ENCODE data around the gene SMIM20.

Gene SMIM20

DNA sequence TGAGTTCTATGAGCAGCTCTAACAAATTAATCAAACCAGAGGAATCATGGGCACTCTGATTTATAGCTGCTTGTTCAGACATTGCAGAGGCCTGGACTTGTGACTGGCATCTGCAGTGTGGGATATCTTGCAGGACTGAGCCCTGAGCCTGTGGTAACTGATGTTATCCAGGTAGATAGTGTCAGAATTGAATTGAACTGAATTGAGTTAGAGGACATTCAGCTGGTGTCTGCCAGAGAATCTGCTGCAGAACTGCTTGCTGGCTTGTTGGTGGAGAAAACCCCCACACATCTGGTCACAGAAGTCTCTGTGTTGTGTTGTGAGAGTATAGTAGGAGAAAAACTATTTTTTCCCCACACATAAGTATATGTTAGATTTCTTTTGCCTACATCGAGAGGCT, 42.2 kb downstream of the SMIM20 start:
- Mint-ChIP-seq H3K27ac (peak overlapping the region in 1 of 3 experiments; percentile 44), H3K27me3 (ENCODE audit: low read depth) (peaks cover 11% of the 10 kb centered on the region), H3K9me3 (no peaks in the 10 kb centered on the region), H3K36me3 (ENCODE audit: low read depth) (no peaks in the 10 kb centered on the region), H3K4me1 (peaks cover 36% of the 10 kb centered on the region), H3K4me3 (no peak overlapping the region)
- TF ChIP-seq, protein P1, sequence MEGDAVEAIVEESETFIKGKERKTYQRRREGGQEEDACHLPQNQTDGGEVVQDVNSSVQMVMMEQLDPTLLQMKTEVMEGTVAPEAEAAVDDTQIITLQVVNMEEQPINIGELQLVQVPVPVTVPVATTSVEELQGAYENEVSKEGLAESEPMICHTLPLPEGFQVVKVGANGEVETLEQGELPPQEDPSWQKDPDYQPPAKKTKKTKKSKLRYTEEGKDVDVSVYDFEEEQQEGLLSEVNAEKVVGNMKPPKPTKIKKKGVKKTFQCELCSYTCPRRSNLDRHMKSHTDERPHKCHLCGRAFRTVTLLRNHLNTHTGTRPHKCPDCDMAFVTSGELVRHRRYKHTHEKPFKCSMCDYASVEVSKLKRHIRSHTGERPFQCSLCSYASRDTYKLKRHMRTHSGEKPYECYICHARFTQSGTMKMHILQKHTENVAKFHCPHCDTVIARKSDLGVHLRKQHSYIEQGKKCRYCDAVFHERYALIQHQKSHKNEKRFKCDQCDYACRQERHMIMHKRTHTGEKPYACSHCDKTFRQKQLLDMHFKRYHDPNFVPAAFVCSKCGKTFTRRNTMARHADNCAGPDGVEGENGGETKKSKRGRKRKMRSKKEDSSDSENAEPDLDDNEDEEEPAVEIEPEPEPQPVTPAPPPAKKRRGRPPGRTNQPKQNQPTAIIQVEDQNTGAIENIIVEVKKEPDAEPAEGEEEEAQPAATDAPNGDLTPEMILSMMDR (IDR thresholded peaks at IDR 0.05; ENCODE audit: unreplicated experiment in 3 of 3) = no peak

DNA sequence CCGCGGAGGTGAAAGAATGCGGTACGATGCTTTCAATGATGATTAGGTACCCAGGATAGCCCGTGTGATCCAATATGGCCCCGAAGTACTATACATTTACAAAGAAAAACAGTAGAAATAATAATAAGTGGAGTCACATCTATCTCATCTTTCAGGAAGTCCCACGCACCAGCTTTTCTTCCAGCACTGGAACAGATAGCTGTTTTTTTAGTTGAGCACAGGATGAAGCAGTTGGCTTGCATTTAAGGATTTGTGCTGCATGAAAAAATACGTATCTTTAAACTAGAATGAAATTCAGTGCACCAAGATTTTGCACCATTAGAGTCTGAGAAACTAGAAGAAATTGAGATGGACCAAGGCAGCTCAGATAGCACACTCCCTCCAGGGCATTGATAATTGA, 44.1 kb downstream of the SMIM20 start:
- Mint-ChIP-seq H3K4me1 (peaks cover 26% of the 10 kb centered on the region), H3K27me3 (ENCODE audit: low read depth) (peaks cover 11% of the 10 kb centered on the region), H3K9me3 (no peaks in the 10 kb centered on the region), H3K36me3 (ENCODE audit: low read depth) (no peaks in the 10 kb centered on the region), H3K27ac (no peak overlapping the region), H3K4me3 (no peak overlapping the region)
- TF ChIP-seq, protein P1 (IDR thresholded peaks at IDR 0.05; ENCODE audit: unreplicated experiment in 3 of 3) = no peak

DNA sequence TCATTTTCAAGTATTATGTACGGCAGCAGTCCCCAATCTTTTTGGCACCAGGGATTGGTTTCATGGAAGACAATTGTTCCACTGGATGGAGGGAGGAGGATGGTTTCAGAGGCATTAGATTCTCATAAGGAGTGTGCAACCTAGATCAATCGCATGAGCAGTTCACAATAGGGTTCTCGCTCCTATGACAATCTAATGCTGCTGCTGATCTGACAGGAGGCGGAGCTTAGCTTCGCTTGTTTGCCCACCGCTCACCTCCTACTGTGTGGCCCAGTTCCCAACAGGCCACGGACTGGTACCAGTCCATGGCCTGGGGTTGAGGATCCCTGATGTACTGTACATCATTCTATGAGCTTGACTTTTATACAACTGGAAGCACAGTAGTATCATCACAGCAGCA, 48.4 kb downstream of the SMIM20 start:
- H3K36me3 Mint-ChIP-seq (ENCODE audit: low read depth) = no peaks in the 10 kb centered on the region
- H3K4me3 Mint-ChIP-seq = no peak overlapping the region
- H3K27ac Mint-ChIP-seq = no peak overlapping the region
- H3K27me3 Mint-ChIP-seq (ENCODE audit: low read depth) = peaks cover 4% of the 10 kb centered on the region
- TF ChIP-seq, protein P1 (IDR thresholded peaks at IDR 0.05; ENCODE audit: unreplicated experiment in 3 of 3) = no peak
- peaks cover 3% of the 10 kb centered on the region for H3K9me3 Mint-ChIP-seq
- H3K4me1 Mint-ChIP-seq = peaks cover 14% of the 10 kb centered on the region

DNA sequence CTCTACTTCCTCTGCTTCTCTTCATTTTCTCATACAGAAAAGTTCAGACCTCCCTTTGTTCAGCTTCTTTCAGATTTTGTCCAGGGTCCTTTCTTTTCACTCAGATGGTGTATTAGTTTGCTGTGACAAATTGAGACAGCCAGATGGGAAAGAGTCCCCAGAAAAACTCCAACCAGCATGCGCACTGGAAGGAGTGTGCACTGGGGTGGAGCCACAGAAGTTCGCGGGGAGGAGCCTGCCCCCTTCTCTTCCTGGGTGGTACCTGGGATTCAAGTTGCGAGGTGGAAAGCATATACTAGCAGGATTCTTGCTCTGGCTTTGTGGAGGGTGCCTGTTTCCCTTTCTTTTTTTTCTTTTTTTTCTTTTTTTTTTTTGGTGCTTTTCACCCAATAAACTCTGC, 51.6 kb downstream of the SMIM20 start:
- Mint-ChIP-seq H3K36me3 (ENCODE audit: low read depth) (no peaks in the 10 kb centered on the region), H3K4me3 (no peak overlapping the region), H3K9me3 (peaks cover 3% of the 10 kb centered on the region), H3K27me3 (ENCODE audit: low read depth) (no peaks in the 10 kb centered on the region), H3K27ac (peak overlapping the region; percentile 9 to 83 (median 81)), H3K4me1 (peaks cover 22% of the 10 kb centered on the region)
- TF ChIP-seq, protein P1 (IDR thresholded peaks at IDR 0.05; ENCODE audit: unreplicated experiment in 3 of 3) = no peak

DNA sequence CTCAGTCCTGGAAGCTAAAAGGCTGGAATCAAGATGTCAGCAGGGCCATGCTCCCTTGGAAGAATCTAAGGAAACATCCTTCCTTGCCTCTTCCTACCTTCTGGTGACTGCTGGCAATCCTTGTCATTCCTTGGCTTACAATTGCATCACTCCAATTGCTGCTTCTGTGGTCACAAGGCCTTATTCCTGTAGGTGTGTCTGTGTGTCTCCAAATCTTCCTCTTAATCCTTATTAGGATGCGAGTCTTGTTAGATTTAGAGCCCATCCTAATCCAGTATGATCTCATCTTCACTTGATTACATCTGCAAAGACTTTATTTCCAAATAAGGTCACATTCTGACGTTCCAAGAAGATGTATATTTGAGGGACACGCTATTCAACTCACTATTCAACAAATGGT, 52.2 kb downstream of the SMIM20 start:
- TF ChIP-seq, protein P1 (IDR thresholded peaks at IDR 0.05; ENCODE audit: unreplicated experiment in 3 of 3) = no peak
- peaks cover 3% of the 10 kb centered on the region for H3K9me3 Mint-ChIP-seq

DNA sequence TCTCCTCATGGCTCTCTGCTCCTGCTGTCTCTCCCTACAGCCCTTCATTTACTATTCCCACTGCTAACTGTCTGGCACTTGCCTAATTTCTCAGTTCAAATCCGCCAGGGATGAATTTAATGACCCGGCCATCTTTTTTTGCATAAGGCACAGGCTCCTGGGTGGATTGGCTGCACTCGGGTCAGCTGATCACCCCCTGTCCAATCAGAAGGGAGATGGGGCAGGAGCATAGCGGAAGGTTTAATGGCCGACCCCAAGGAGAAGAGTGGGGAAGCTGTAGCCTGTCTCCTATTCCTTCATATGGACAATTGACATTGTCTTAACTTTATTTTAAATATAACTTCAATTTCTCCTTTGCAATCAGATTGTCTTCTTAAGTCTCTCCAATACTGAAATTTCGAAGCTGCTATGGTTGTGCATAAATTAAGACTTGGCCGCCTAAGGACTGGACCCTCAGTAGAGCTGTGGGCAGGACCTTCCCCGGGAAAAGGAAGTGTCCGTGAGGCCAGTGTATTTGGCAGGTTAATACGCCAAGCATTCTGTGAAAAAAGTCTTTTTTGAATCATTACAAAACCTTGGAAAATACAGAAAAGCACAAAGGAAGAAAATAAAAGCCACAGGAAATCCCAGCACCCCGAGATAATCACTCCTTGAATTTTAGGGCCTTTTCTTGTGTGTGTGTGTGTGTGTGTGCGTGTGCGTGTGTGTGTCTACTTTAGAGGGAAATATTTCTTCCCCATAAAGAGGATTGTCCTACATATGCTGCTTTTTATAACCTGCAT, 55.5 kb downstream of the SMIM20 start:
- no peaks in the 10 kb centered on the region for H3K36me3 Mint-ChIP-seq (ENCODE audit: low read depth)
- peaks cover 28% of the 10 kb centered on the region for H3K4me1 Mint-ChIP-seq
- TF ChIP-seq, protein P1 (IDR thresholded peaks at IDR 0.05; ENCODE audit: unreplicated experiment in 3 of 3) = no peak
- H3K27me3 Mint-ChIP-seq (ENCODE audit: low read depth) = no peaks in the 10 kb centered on the region
- peaks cover 3% of the 10 kb centered on the region for H3K9me3 Mint-ChIP-seq
- H3K4me3 Mint-ChIP-seq = peak overlapping the region in 1 of 3 experiments; percentile 57
- H3K27ac Mint-ChIP-seq = peak overlapping the region; percentile 91 to 95 (median 93)

More for the DNA sequence above, 52.2 kb downstream of the SMIM20 start:
- Mint-ChIP-seq H3K4me3 (no peak overlapping the region), H3K27ac (peak overlapping the region; percentile 77 to 83 (median 81)), H3K27me3 (ENCODE audit: low read depth) (no peaks in the 10 kb centered on the region), H3K4me1 (peaks cover 22% of the 10 kb centered on the region), H3K36me3 (ENCODE audit: low read depth) (no peaks in the 10 kb centered on the region)
